Neural progenitor cell (in vitro differentiated cells): ENCODE measurements around the gene CLIC4. TPM values are rescaled to one million over a fixed set of nuclear protein-coding genes. Genes with fewer than 3 reads are reported as not detected.

Source experiments
- DNase-seq: peaks from one replicate; pipeline ENCODE4 v3.0.0-alpha.2; 2016; ENCODE audit warnings: low spot score
- H2AFZ ChIP-seq: fragments of 200-600 bp; sonication (generic); replicated peaks from 2 replicates; pipeline ENCODE4 v1.6.1; 2016; ENCODE audit warnings: antibody characterized with exemption
- H3F3A ChIP-seq: fragments of 200-600 bp; sonication (generic); 2 replicates; pipeline ENCODE4 v1.6.1; 2016; ENCODE audit warnings: antibody characterized with exemption, low read depth
- H3K27ac ChIP-seq: fragments of 200-600 bp; sonication (generic); 2 replicates; pipeline ENCODE4 v1.5.1; 2016; ENCODE audit warnings: mild to moderate bottlenecking
- H3K27me3 ChIP-seq: fragments of 200-600 bp; sonication (generic); 2 replicates; pipeline ENCODE4 v1.6.1; 2016; ENCODE audit warnings: mild to moderate bottlenecking, moderate library complexity
- H3K36me3 ChIP-seq: fragments of 200-600 bp; sonication (generic); 2 replicates; pipeline ENCODE4 v1.5.1; 2016
- H3K4me1 ChIP-seq: fragments of 200-600 bp; sonication (generic); 2 replicates; pipeline ENCODE4 v1.6.1; 2016; ENCODE audit warnings: mixed run types
- H3K4me2 ChIP-seq: fragments of 200-600 bp; sonication (generic); 2 replicates; pipeline ENCODE4 v1.6.1; 2016
- H3K4me3 ChIP-seq: fragments of 200-600 bp; sonication (generic); 2 replicates; pipeline ENCODE4 v1.5.1; 2016
- H3K79me2 ChIP-seq: fragments of 200-600 bp; sonication (generic); 2 replicates; pipeline ENCODE4 v1.6.1; 2016; ENCODE audit warnings: low read depth
- H3K9ac ChIP-seq: fragments of 200-600 bp; sonication (generic); 2 replicates; pipeline ENCODE4 v1.6.1; 2016
- H3K9me3 ChIP-seq: fragments of 200-600 bp; sonication (generic); 2 replicates; pipeline ENCODE4 v1.5.1; 2016; ENCODE audit warnings: low read depth
- H4K20me1 ChIP-seq: fragments of 200-600 bp; sonication (generic); 2 replicates; pipeline ENCODE4 v1.6.1; 2016; ENCODE audit warnings: low read depth
- H3K27ac Mint-ChIP-seq: 3 replicates; pipeline ENCODE4 v1.8.0; 2021; ENCODE audit warnings: mixed read lengths
- H3K27me3 Mint-ChIP-seq: 2 replicates; pipeline ENCODE4 v1.8.0; 2022; ENCODE audit warnings: low read depth, mild to moderate bottlenecking, inconsistent platforms, moderate library complexity, mixed read lengths; ENCODE audit not compliant: insufficient read depth
- H3K36me3 Mint-ChIP-seq: 3 replicates; pipeline ENCODE4 v1.8.0; 2021; ENCODE audit warnings: mixed read lengths
- H3K4me1 Mint-ChIP-seq: 3 replicates; pipeline ENCODE4 v1.8.0; 2021; ENCODE audit warnings: mixed read lengths
- H3K4me3 Mint-ChIP-seq: 3 replicates; pipeline ENCODE4 v1.8.0; 2021; ENCODE audit warnings: mild to moderate bottlenecking, moderate library complexity, mixed read lengths
- H3K9me3 Mint-ChIP-seq: 3 replicates; pipeline ENCODE4 v1.8.0; 2020; ENCODE audit warnings: mixed read lengths
- CTCF ChIP-seq: fragments of 200-600 bp; sonication (generic); IDR thresholded peaks from 2 replicates; pipeline ENCODE4 v1.5.1; 2017; ENCODE audit warnings: antibody characterized with exemption, mild to moderate bottlenecking
- EZH2 ChIP-seq: fragments of 200-600 bp; sonication (generic); IDR thresholded peaks from 2 replicates; pipeline ENCODE4 v1.6.1; 2017; ENCODE audit warnings: antibody characterized with exemption, mild to moderate bottlenecking, moderate library complexity
- EZH2phosphoT487 ChIP-seq: fragments of 200-600 bp; sonication (generic); IDR thresholded peaks from 2 replicates; pipeline ENCODE4 v1.6.1; 2017; ENCODE audit warnings: antibody characterized with exemption
- total RNA-seq: library from RNA; depleted of rRNA; stranded (reverse); fragments of >200 nt; gene quantifications from 2 replicates; pipeline ENCODE4 v1.2.3, GENCODE V29; 2015; ENCODE audit warnings: low replicate concordance

Gene CLIC4
- total RNA-seq, 1 donor from 2014 or later: 263 TPM

GRCh38 chr1:24830680-24831272 is 85.5 kb downstream of the CLIC4 start:
- no peak overlapping the region for H2AFZ ChIP-seq
- H3K4me1 ChIP-seq: peaks cover 2% of the 10 kb centered on the region
- Mint-ChIP-seq H3K27ac (no peak overlapping the region), H3K27me3 (no peaks in the 10 kb centered on the region), H3K36me3 (peaks cover 2% of the 10 kb centered on the region), H3K9me3 (no peaks in the 10 kb centered on the region), H3K4me1 (peaks cover 34% of the 10 kb centered on the region), H3K4me3 (no peak overlapping the region)
- peaks cover 38% of the 10 kb centered on the region for H4K20me1 ChIP-seq
- H3K27ac ChIP-seq: no peak overlapping the region
- no peak overlapping the region for H3K9ac ChIP-seq
- no peak overlapping the region for H3K4me2 ChIP-seq
- H3K4me3 ChIP-seq: no peak overlapping the region
- no peak for TF ChIP-seq EZH2phosphoT487
- peak; percentile 85 for TF ChIP-seq CTCF
- no peak for TF ChIP-seq EZH2
- H3K27me3 ChIP-seq: no peaks in the 10 kb centered on the region
- peaks cover 17% of the 10 kb centered on the region for H3F3A ChIP-seq
- no peaks in the 10 kb centered on the region for H3K9me3 ChIP-seq
- peak; percentile 64 for DNase-seq
- no peaks in the 10 kb centered on the region for H3K36me3 ChIP-seq
- peaks cover 37% of the 10 kb centered on the region for H3K79me2 ChIP-seq

- Histone ChIP-seq H3K27me3 (no peaks in the 10 kb centered on the region), H3K9ac (no peak overlapping the region), H3K36me3 (peaks cover 11% of the 10 kb centered on the region), H4K20me1 (peaks cover 19% of the 10 kb centered on the region), H3K27ac (no peak overlapping the region), H3K79me2 (peaks cover 23% of the 10 kb centered on the region), H3K4me1 (no peaks in the 10 kb centered on the region), H3K4me3 (no peak overlapping the region), H3K4me2 (no peak overlapping the region), H3F3A (peaks cover 20% of the 10 kb centered on the region), H3K9me3 (no peaks in the 10 kb centered on the region), H2AFZ (no peak overlapping the region)
- TF ChIP-seq CTCF (no peak), EZH2phosphoT487 (no peak), EZH2 (no peak)
- no peaks in the 10 kb centered on the region for H3K27me3 Mint-ChIP-seq
- no peak overlapping the region for H3K4me3 Mint-ChIP-seq
- H3K4me1 Mint-ChIP-seq: no peaks in the 10 kb centered on the region
- no peak overlapping the region for H3K27ac Mint-ChIP-seq
- DNase-seq: no peak
- no peaks in the 10 kb centered on the region for H3K36me3 Mint-ChIP-seq
- no peaks in the 10 kb centered on the region for H3K9me3 Mint-ChIP-seq
These were observed 96.3 kb downstream of the CLIC4 start for GRCh38 chr1:24841593-24841992.

GRCh38 chr1:24846671-24847070 is 101.4 kb downstream of the CLIC4 start:
- Mint-ChIP-seq H3K4me3 (no peak overlapping the region), H3K4me1 (peaks cover 15% of the 10 kb centered on the region)

More at GRCh38 chr1:24846671-24847070, 101.4 kb downstream of the CLIC4 start:
- Histone ChIP-seq H3K9ac (no peak overlapping the region), H3K27me3 (peaks cover 22% of the 10 kb centered on the region), H3K4me3 (no peak overlapping the region), H3K9me3 (no peaks in the 10 kb centered on the region), H4K20me1 (peaks cover 23% of the 10 kb centered on the region), H3F3A (peaks cover 39% of the 10 kb centered on the region), H3K4me2 (no peak overlapping the region), H3K4me1 (peaks cover 4% of the 10 kb centered on the region), H3K79me2 (no peaks in the 10 kb centered on the region), H3K27ac (no peak overlapping the region), H2AFZ (no peak overlapping the region), H3K36me3 (peaks cover 8% of the 10 kb centered on the region)
- no peak for DNase-seq
- Mint-ChIP-seq H3K27ac (no peak overlapping the region), H3K9me3 (no peaks in the 10 kb centered on the region), H3K27me3 (peaks cover 13% of the 10 kb centered on the region), H3K36me3 (no peaks in the 10 kb centered on the region)
- TF ChIP-seq EZH2phosphoT487 (no peak), EZH2 (no peak), CTCF (no peak)
